Right hindlimb (tissue), 1 donor: Measurements from ENCODE around the gene MARK2.
"Not testable (repeated sequence)": the region's sequence is repeated elsewhere in the genome, so short reads cannot be mapped to it uniquely, and the experiment has no call there.

Source experiments
- DNase-seq: peaks from one replicate; pipeline ENCODE4 v3.0.0-alpha.2; 2018

Gene MARK2

DNA sequence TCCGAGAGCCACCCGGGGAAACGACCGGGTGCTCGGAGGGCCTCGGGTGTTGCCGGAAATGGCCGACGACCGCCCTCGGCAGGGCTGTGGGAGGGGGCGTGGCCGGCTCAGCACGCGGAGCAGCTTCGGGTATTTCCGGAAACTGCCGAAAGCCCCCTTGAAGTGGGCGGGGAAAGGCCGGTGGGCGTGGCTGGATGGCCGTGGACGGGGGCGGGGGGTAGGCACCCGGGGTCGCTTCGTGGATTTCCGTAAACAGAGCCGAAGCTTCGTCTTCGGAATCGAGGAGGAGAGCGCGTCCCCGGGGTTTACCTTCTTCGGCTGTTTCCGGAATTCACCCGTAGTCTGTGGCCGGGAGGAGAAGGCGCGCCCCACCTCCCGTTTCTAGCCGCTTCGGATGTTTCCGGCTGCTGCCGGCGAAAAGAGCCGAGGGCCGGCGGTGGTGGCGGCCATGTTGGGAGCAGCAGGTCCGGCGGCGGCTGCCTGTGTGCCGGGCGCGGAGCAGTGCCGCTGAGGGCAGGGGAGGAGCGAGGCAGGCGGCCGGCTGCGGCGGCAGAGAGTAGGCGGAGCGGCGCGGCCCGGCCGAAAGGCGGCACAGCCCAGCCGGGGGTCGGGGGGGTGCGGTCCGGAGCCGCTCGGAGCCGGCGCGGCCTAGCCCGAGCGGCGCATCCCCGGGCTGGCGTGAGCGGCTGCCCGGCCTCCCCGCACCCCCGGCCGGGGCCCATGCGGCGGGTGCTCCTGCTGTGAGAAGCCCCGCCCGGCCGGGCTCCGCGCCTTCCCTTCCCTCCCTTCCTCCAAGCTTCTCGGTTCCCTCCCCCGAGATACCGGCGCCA lies at the start of gene MARK2:
Gene MARK2 (plus strand): TSS at position 433 of the 830 bp plus-strand sequence. CDS start 397 bp downstream, at position 830.
- peak; percentile 99 for DNase-seq

GRCh38 chr11:63791495-63792167 lies 47.3 kb upstream of the MARK2 start:
- no peak for DNase-seq

DNA sequence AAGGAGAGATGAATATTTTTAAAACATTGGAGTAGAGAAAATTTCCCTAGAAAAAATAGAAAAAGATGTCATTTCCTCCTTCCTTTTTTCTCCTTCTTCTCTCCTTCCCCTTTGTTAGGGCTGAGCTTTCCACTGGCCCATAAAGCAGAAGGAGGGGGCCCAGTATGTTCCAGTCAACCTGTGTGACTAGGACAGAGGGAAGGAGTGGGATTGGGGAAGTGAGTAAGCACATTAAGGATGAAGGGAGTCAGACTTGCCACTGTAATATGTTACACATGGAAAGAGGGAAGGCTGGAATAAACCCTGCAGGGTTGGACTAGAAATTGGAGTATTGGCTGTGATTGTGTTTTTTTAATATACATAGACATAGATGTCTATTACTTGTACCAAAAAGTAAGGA lies 45.7 kb upstream of the MARK2 start:
- DNase-seq: no peak

DNA sequence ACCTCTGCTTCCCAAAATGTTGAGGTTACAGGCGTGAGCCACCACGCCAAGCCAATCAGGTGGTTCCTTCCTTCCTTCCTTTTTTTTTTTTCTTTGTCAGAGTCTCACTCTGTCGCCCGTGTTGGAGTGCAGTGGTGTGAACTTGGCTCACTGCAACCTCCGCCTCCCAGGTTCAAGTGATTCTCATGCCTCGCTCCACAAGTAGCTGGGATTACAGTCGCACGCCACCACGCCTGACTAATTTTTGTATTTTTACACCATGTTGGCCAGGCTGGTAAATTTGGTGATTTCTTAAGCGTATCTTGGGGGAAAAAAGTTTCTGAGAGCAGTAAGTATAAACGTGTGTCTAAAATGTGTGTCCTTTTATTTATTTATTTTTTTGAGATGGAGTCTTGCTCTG lies 43.8 kb upstream of the MARK2 start:
- no peak for DNase-seq

DNA sequence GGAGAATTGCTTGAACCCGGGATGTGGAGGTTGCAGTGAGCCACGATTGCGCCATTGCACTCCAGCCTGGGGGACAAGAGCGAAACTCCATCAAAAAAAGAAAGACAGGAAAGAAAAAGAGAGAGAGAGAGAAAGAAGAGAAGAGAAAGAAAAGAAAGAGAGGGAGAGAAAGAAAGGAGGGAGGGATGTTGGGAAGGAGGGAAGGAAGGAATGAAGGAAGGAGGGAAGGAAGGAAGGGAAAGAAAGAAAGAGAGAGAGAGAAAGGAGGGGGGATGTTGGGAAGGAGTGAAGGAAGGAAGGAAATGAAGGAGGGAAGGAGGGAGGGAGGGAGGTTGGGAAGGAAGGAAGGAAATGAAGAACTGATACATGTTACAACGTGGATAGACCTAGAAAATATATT lies 38.0 kb upstream of the MARK2 start:
- no peak for DNase-seq

DNA sequence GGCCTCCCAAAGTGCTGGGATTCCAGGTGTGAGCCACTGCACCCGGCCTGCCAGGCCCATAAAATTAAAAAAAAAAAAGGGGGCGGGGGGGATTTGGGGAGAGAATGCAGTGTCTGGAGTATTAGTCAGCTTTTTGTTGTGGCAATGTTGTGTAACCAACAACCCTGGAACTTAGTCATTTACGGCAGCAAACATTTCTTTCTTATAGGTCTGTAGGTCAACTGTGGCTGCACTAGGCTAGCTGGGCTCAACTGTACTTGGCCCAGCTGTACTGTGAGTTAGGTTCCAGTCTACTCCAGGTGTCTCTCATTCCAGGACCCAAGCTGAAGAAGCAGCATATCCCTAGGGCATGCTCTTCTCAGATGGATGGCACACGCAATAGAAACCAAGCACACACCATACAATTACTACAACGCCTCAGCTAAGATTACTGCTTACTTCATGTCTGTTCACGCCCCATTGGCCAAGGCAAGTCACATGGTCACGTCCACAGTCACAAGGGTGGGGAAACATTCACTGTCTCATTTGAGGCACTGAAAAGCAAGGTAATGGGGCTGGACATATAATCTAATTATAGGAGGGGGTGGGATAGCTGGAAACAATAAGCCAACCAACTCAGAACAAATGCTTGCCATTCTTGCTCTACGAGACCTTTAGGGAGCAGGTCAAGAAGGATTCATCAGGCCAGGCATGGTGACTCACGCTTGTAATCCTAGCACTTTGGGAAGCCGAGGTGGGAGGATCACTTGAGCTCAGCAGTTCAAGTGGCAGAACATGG lies 36.1 kb upstream of the MARK2 start:
- DNase-seq: no peak

DNA sequence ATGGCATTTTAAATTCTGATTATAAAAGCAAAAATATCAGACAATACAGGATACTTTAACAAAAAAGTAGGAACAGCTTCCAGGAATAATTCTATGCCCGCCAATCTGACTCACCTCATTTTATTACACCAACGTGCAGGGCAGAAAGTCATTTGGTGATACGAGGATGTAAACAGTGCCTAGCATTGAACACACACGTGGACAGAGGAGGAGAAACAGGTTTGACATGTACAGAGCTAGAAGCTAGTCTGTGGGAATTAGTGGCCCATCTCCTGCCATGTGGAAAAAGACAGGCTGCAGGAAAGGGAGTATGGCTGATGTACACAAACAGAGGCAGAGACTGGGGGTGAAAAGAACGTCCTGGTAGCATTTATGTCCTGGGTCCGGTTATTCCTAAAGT lies 34.7 kb upstream of the MARK2 start:
- DNase-seq: no peak

DNA sequence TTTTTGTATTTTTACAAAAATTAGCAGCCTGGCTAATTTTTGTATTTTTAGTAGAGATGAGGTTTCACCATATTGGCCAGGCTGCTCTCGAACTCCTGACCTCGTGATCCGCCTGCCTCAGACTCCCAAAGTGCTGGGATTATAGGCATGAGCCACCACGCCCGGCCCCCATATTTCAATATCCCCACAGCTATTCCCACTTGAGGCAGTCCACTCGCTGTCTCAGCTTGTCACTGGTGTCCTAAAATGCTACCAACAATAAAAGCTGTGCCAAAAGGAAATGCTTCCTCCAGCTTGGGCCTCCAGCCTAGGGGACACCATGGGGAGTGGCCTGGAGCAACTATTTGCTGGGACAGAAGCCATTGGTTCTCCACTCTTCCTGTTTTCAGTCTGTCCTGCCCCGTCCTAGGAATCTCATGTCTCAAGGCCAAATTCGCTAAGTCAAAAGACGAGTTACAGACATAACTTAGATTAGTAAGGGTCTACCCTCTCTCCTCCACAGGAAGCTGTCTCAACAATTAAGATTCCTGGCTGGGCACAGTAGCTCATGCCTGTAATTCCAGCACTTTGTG lies 33.0 kb upstream of the MARK2 start:
- peak; percentile 32 for DNase-seq

GRCh38 chr11:63810383-63810782 lies 28.5 kb upstream of the MARK2 start:
- not testable (repeated sequence) for DNase-seq

GRCh38 chr11:63811522-63811921 lies 27.4 kb upstream of the MARK2 start:
- DNase-seq: no peak

DNA sequence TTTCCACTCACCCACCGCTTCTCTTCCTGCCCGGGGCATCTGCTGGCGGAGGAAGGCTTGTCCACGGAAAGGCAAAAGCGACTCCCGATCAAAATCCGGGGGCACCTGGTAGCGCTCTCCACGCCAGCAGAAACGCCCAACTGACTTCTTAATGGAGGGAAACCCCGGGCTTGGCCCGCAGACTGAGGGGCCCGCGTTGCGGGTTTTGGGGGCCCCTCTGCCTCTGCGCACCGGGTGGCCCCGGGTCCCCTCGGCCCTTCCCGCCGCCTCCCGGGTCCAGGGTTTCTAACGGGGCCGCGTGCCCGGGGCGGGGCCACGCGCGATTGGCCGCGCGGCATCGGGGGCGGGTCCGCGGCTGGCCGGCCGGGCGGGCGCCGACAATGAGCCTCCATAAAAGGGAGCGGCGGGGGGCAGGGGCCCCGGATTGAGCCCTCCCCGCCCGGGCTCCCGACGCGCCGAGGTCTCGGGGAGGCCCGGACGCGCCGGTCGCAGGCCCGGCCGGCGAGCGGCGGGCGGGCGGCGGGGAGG lies 25.8 kb upstream of the MARK2 start, which contains the start of gene SPINDOC:
Gene SPINDOC (plus strand): TSS at position 422 of the 528 bp plus-strand sequence. CDS start 231 bp downstream, outside the sequence.
- peak; percentile 88 for DNase-seq

DNA sequence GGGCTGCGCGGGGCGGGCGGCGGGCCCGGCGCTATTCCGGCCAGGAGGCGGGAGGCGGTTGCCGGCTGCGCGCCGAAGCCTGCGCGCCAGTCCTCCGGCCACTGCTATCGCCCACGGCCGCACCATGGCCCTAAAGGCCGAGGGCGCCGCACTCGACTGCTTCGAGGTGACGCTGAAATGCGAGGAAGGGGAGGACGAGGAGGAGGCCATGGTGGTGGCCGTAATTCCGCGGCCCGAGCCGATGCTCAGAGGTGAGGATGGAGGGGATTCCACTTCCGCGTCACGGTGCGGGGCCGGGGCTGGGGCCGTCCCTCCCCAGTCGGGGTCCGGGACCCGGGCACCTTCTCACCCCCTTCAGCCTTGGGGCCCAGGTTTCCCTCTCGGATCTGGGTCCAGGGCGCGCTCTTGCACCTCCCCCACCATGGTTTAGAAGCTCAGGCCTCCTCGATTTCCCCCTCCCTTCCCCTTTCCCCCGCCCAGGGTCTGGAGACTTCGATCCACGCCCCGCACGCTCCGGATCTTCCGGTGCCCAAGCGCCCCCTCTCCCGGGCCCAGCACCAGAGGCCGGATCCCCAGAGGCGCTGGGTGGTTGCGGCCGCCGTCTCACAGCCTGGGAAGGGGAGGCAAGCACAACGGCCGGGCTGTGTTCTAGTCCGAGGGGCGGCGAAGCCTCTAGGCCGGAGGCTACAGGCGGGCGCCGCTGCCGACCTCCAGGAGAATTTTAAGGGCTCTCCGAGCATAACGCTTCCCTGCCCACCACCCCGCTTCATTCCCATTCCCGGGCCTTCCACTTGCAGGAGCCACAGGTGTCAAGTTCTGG lies 25.1 kb upstream of the MARK2 start:
- DNase-seq: peak; percentile 78

- DNase-seq: no peak
Measured at GRCh38 chr11:63814383-63814736, 24.6 kb upstream of the MARK2 start.

GRCh38 chr11:63816166-63816565 lies 22.7 kb upstream of the MARK2 start:
- DNase-seq: no peak

DNA sequence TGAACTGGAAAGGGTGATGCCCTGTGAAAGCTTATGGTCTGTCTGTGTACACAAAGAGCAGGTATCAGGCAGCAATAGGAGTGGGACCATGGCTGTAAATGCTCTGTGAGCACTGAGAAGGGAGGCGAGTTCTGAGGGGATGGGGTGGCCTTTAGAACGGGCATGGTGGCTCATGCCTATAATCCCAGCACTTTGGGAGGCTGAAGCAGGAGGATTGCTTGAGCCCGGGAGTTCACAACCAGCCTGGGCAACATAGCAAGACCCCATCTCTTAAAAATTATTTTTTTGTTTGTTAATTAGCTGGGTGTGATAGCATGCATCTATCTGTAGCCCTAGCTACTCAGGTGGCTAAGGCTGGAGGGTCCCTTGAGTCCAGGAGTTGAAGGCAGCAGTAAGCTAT lies 22.2 kb upstream of the MARK2 start:
- DNase-seq: no peak

- no peak for DNase-seq
Measured at GRCh38 chr11:63817758-63818498, 21.0 kb upstream of the MARK2 start.

DNA sequence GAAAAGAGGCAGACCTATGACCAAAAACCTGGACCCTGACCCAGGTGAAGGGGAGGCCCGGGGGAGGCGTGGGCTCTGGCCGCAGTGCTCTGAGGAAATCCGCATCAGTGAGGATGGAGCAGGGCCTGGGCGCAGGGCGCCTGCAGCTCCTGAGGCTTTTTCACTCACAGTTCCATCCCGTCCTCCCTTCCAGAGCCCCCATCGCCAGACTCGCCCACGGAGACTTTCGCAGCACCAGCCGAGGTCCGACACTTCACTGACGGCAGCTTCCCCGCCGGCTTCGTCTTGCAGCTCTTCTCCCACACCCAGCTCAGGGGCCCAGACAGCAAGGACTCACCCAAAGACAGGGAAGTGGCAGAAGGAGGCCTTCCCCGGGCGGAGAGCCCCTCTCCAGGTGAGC lies 20.3 kb upstream of the MARK2 start:
- no peak for DNase-seq

DNA sequence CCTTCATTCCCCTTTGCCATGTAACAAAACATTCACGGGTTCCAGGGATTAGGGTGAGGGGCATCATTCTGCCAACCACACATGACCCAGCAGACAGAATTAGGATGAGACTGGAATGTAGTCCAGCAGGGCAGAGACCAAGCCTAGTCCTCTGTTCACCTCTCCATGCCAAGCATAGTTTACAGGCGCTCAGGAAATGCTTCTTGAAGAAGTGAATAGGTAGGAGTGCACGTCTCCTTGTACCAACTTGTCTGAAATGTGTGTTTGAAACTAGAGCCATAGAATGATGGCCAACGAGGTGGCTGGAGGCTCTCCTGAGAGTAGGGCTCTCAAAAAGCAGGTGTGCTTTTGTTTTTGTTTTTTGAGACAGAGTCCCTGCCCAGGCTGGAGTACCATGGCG lies 17.5 kb upstream of the MARK2 start:
- no peak for DNase-seq

DNA sequence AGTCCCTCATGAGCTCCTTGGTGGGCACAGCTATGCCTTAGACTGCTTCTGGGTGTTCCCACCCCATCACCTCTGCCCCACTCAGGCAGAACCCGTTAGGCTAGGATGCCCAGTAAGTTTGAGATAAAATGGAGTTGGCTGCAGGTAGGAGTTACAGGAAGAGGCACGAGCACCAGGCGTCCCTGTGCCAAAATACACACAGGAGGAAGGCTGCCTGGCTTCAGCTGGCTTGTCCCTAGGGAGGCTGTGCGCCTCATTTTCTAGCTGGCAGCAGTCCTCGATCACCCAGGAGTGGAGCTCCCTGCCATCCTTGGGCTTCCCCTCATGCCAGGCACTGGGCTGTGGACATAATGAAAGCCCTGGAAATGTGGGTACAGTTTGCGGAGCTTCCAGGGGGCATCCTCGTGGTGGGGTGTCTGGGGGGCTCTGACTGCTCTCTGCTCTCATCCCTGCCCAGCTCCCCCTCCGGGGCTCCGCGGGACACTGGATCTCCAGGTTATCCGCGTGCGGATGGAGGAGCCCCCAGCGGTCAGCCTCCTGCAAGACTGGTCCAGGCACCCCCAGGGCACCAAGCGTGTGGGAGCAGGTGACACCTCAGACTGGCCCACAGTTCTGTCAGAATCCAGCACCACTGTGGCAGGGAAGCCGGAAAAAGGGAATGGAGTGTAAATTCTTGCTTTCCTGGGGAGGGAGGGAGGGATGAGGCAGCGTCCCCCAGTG lies 12.3 kb upstream of the MARK2 start:
- DNase-seq: no peak

DNA sequence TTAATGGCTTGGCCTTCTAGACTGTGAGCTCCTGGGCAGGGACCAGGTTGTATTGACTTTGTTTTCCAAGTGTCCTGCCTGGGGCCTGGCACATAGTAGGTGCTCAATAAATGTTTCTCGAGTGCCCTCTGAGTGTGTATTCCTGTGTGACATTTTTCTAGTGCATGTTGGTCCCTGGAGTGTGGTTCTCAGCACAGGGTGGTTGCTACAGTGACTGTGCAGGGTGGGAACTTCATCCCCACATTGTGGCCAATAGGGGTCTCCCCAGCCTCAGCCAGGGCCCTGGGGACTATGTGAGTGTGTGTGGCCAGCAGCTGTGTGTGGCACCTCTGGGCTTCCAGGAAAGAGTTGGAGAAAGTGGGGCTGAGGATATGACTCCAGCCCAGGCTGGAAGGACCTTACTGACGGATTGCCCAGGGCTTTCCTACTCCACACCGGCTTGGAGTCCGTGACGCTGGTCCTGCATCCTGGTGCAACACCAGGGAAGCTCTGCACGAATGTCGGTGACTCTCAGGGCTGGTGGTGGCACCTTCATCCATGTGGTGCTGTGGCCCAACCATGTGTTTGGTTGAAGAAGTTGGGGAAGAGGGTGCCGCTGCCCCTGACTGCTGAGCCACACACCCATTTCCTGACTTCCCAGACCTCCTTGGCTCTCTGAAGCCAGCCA lies 9.0 kb upstream of the MARK2 start:
- DNase-seq: no peak
